Measurements from ENCODE around the gene HOTAIR. TPM values are rescaled to one million over a fixed set of nuclear protein-coding genes. Genes with fewer than 3 reads are reported as not detected.

The HOTAIR gene
- total and polyA plus RNA-seq, 2 donors (not counting 3 experiments of a cell fraction or from before 2014, with no cell fraction given): not detected

DNA sequence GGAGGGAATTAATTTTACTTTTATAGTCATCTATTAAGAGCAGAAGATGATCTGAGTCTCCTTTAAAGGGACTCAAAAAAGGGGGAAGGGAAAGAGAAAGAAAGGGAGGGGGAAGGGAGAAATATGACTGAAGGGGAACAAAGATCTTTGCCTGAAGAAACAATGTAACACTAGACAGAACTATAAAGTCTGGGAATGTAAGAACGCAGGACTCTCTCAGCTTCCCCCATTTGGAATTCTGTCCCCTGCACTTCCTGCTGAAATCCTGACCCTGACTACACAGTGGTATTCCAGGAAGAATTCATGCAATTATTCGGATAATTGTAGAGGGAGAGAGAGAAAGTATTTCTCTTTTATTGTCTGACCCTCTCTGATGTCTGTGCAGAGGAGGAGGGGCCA, 10.4 kb downstream of the HOTAIR start:
- no peak overlapping the region for H3K4me3 ChIP-seq (replicated peaks in 1 of 3; ENCODE audit: insufficient read depth in 1 of 3, low read depth in 1 of 3, low read length in 3 of 3)
- no peak overlapping the region for H3K4me2 ChIP-seq (ENCODE audit: insufficient read depth, low read length)
- ChIA-PET POLR2A (no interaction called here), CTCF (no interaction called here)
- no peak for DNase-seq (ENCODE audit: low read depth, low spot score)
- TF ChIP-seq MYC (IDR thresholded peaks at IDR 0.05; ENCODE audit: low read depth, low read length) (no peak), JUN (IDR thresholded peaks at IDR 0.05; ENCODE audit: borderline replicate concordance, insufficient read depth, insufficient read length, low read depth) (no peak), EZH2 (IDR thresholded peaks at IDR 0.05; ENCODE audit: borderline replicate concordance, low read depth, low read length, severe bottlenecking) (no peak), FOS (IDR thresholded peaks at IDR 0.05; ENCODE audit: borderline replicate concordance, insufficient read depth, low read length) (no peak)
- TF ChIP-seq, protein P1, sequence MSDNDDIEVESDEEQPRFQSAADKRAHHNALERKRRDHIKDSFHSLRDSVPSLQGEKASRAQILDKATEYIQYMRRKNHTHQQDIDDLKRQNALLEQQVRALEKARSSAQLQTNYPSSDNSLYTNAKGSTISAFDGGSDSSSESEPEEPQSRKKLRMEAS (IDR thresholded peaks at IDR 0.05; ENCODE audit: insufficient read depth, insufficient read length): no peak
- TF ChIP-seq, protein P2, sequence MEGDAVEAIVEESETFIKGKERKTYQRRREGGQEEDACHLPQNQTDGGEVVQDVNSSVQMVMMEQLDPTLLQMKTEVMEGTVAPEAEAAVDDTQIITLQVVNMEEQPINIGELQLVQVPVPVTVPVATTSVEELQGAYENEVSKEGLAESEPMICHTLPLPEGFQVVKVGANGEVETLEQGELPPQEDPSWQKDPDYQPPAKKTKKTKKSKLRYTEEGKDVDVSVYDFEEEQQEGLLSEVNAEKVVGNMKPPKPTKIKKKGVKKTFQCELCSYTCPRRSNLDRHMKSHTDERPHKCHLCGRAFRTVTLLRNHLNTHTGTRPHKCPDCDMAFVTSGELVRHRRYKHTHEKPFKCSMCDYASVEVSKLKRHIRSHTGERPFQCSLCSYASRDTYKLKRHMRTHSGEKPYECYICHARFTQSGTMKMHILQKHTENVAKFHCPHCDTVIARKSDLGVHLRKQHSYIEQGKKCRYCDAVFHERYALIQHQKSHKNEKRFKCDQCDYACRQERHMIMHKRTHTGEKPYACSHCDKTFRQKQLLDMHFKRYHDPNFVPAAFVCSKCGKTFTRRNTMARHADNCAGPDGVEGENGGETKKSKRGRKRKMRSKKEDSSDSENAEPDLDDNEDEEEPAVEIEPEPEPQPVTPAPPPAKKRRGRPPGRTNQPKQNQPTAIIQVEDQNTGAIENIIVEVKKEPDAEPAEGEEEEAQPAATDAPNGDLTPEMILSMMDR (IDR thresholded peaks at IDR 0.05; ENCODE audit: extremely low read depth in 1 of 2, insufficient read depth in 1 of 2, low read depth in 1 of 2, low read length in 2 of 2): no peak
- H3K9me3 ChIP-seq (replicated peaks; ENCODE audit: control insufficient read depth, insufficient read depth, low read length): no peaks in the 10 kb centered on the region
- H3K79me2 ChIP-seq (ENCODE audit: control insufficient read depth, insufficient read depth, low read length): no peaks in the 10 kb centered on the region
- intact Hi-C loops (cut with micrococcal nuclease) (no loop called here), dilution Hi-C loops (cut with MboI; ENCODE audit: extremely low pct_ligation_motif_present, low sequenced_read_pairs) (no loop called here)
- H4K20me1 ChIP-seq (replicated peaks; ENCODE audit: control insufficient read depth, extremely low read depth, insufficient read depth, low read length): no peaks in the 10 kb centered on the region
- H3K27ac ChIP-seq (ENCODE audit: insufficient read depth, low read depth, low read length): no peak overlapping the region
- H3K36me3 ChIP-seq (ENCODE audit: control insufficient read depth in 2 of 2, extremely low read depth in 1 of 2, insufficient read depth in 2 of 2, low read length in 2 of 2): no peaks in the 10 kb centered on the region
- H3K4me1 ChIP-seq (ENCODE audit: control insufficient read depth, extremely low read depth, insufficient read depth, low read length): no peaks in the 10 kb centered on the region
- no peaks in the 10 kb centered on the region for H3K9me1 ChIP-seq (replicated peaks; ENCODE audit: control insufficient read depth, extremely low read depth, insufficient read depth, low read length)
- no peak overlapping the region for H3K9ac ChIP-seq (replicated peaks; ENCODE audit: extremely low read depth, insufficient read depth, low read length)
- peaks cover 91 to 100% of the 10 kb centered on the region in 2 experiments for H3K27me3 ChIP-seq (ENCODE audit: control insufficient read depth in 2 of 2, insufficient read depth in 2 of 2, low read length in 2 of 2)
- no TSS peak for BruUV-seq (replicated peaks)
- no peak overlapping the region for H2AFZ ChIP-seq (ENCODE audit: low read depth, low read length)
- FAIRE-seq: no peak
